Anterior cingulate cortex (tissue), 58 donors: ENCODE data around the gene FAM234B.

ENCODE experiments used
- DNase-seq, 58 donors: peaks; one replicate each; lab custom pipeline; 2025; lab: John Stamatoyannopoulos, UW

Gene FAM234B

GRCh38 chr12:13104409-13104808 lies 60.2 kb downstream of the FAM234B start:
- no peak for DNase-seq

DNA sequence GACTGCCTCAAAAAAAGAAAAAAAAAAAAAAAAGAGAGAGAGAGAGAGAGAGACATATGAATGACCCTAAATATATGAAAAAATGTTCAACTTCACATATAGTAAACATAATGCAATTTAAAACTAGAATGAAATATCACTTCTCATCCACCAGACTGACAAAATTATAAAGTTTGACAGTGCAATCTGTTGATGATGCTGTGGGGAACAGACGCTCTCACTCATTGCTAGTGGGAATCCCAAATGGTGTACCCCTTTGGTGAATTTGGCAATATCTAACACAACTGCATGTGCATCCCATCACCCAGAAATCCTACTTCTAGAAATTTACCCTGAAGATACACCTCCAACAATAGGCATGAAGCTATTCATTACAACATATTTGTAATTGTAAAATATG lies 61.6 kb downstream of the FAM234B start:
- no peak for DNase-seq

- DNase-seq = no peak
Measured at GRCh38 chr12:13106666-13107065, 62.5 kb downstream of the FAM234B start.

- no peak for DNase-seq
Measured at GRCh38 chr12:13112968-13113367, 68.8 kb downstream of the FAM234B start.

- no peak for DNase-seq
Measured at GRCh38 chr12:13114251-13115052, 70.3 kb downstream of the FAM234B start.

DNA sequence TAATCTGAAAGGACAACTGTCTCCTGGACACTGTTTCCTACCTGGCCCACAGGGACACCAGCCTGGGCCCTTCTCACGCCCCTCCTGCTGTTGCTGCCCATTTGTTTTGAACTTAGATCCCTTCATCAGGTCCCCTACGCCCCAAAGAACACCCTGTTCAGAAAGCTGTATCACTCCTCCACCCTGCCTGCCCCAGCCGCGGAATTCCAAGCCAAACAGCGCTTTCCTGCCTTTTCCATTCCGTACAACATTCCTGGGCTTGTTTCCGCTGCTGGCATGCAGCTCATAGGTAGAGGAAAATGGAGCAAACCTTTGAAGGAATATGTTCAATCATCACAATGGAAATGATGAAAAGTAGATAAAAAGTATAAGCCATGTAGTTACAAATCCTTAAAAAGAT lies 72.1 kb downstream of the FAM234B start:
- DNase-seq = no peak

DNA sequence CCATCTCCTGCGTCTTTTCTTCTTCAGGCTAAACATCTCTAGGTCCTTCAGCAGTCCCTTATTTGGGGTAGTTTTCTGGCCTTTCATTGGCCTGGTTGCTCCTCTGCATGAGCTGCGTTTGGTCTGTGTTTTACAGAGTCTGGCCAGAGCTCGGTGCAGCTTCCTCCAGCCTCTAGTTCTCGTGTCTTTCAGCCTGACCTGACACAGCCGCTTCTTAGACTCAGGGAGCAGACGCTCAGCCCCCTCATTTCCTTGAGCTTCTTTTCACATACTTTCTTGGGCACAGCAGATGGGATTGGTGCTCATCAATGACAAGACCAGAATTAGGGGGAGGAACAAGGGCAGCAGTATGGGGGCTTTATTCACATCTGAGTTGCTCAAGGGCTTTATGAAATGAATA lies 72.8 kb downstream of the FAM234B start:
- no peak for DNase-seq

GRCh38 chr12:13119826-13120225 lies 75.6 kb downstream of the FAM234B start:
- no peak for DNase-seq

DNA sequence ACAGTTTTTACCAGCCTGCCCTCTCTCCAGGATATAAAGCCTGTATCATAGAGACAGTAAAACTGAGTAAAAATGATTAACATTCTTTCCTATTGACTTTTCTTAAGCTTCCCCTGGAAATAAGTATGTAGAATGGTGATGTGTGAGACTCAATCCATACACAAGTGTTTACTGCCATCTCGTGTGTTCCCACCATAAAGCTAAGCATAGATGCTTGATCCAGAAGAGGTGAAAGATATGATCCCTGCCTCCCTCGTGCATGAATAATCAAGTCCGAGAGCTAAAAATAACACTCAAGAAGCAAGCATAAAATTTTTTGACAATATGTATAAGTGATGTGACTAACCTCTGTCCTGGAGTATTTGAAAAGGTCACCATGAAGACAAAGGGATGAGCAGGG lies 76.2 kb downstream of the FAM234B start:
- no peak for DNase-seq

DNA sequence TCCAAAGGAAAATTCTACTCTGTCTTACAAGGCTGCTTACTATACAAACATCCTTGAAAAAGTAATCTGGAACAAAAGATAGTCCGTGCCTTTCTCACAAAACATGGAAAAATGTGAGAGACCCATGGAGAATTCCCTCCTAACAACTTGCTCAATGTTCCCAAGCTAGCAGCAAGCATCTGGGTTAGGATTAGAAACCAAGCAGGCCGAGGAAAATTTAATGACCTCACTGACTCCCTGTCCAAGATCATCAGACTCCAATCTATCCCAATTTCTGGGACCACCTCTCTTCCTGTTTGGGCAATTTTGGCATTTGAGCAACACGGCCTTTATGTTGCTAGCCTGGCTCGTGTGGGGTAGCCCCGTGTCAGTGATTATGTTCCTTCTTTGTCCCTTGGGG lies 77.4 kb downstream of the FAM234B start:
- DNase-seq = no peak

- no peak for DNase-seq
Measured at GRCh38 chr12:13124656-13125505, 80.7 kb downstream of the FAM234B start.

DNA sequence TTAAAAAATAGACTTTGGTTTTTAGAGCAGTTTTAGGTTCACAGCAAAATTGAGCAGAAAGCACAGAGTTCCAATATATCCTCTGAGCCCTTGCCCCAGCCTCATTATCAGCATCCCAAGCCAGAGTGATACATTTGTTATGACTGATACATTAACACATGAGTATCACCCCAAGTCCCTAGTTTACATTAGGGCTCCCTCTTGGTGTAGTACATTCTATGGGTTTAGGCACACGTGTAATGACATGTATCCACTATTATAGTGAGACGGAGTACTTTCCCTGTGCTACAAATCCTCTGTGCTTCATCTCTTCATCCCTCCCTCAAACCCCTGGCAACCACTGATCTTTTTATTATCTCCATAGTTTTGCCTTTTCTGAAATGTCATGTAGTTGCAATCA lies 81.8 kb downstream of the FAM234B start:
- no peak for DNase-seq

- no peak for DNase-seq
Measured at GRCh38 chr12:13126494-13126893, 82.3 kb downstream of the FAM234B start.

DNA sequence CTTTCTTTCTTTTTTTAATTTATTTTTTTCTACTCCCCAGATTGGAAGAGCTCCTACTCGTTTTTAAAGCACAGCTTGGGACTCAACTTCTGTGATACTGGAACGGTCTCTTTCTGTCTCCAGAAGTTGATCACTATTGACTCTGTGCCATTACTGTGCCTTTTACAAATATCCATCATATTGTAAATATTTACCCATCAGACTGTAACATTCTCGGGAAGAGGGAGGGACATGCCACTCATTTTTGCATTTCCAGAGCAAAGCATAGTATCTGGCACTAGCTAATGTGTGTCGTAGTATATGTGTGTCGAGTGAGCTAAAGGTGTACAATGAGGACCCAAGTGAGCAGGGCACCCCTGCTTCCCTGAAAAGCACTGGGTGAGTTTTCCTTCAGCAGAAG lies 83.3 kb downstream of the FAM234B start:
- DNase-seq = no peak

DNA sequence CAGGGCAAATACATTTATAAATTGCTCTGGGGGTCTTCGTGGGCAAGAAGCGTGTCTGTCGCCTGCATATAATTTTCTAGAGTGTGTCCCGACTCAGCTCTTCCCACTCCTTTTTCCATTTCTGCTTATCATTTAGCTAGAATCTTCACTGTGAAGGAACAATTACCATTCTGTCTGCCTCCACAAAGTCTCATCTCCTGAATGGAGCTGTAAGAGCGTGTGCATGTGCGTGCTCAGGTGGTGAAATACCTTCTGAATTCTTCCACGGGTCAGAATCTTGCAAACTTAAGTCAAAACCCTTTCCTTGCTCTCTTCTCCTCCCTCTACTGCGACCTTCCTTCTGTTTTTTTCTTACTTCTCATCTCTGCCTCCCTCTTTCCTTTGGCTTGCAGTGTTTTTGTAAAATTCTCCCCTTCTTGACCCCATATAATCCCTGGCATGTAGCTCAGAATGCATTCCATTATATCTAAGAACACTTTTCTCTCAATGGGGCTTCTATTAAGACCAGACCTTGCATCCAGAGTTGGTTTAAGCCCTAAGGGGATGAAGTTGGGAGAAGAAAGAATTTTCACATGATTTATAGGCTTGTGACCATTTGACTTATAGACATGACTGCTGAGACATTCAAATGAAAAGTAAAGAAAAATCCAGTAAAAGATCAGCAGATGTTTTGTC lies 84.2 kb downstream of the FAM234B start:
- DNase-seq = no peak

- no peak for DNase-seq
Measured at GRCh38 chr12:13130981-13131380, 86.8 kb downstream of the FAM234B start.
